G401.6 (cell line): ENCODE results near the gene TIMM8A.
A peak's percentile ranks its signal among the peaks of the same experiment; 100 is the strongest.

Source experiments
- FAIRE-seq: peaks from 2 replicates; lab custom pipeline; 2012; peaks lifted over from hg19 to GRCh38; lab: Jason Lieb, UNC

TIMM8A gene

DNA sequence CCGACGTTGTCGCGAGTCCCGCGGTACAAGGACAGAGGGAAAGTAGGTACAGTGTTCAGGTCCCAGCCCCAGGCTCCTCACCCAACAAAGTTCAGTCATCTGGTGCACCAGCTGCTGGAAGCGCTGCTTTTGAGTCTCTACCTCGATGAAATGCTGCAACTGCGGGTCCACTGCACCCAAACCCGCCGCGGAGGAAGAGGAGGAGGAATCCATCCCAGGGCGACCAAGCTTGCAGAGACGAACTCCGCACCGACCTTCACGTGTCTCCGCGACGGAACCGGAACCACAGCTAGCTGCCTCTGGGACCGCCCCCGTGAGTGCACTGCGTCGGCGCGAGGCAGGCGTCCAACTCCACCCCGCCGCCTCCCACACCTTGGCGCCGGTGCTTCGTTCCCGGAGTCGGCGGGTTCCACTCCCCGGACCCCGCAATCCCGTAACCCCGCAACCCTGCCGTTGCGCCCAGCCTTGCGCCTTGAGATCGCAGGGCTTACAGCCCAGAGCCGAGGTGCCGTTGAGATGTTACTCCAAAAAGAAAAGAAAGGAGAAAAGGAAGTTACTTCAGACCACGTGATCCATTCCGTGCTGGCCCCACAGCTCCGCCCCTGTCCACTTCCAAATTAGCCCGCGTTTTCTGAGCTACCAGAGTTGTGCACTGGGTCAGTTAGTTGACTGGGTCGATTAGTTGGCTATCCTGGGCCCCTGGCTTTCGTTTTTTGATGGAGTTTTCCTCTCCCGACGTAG lies at the start of gene TIMM8A:
Gene TIMM8A, minus strand, starts transcription at position 291 of the 741 bp plus-strand sequence. Its CDS starts 78 bp downstream, at position 213.
- FAIRE-seq: no peak

DNA sequence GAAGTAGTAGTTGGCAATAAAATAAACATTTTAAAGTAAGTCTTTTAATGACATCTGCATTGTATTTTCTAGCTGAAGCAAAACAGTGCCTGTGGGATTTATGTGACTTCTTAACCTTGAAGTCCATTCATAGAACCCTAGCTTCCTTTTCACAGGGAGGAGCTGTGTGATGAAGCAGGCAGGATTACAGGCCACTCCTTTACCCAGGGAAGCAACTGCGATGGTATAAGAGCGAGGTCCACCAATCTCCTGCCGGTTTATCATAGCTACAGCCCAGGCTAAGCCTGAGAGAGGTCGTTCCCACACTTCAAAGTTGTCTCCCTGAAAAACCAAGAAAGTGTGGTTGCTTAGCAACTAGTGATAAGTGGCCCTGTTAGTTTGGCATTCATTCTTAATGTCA lies 49.2 kb upstream of the TIMM8A start:
- FAIRE-seq: peak; percentile 87

- FAIRE-seq: peak; percentile 79
Observed at GRCh38 chrX:101395789-101396188, 47.2 kb upstream of the TIMM8A start.

GRCh38 chrX:101394372-101394771 lies 45.8 kb upstream of the TIMM8A start:
- FAIRE-seq: peak; percentile 8

- no peak for FAIRE-seq
Observed at GRCh38 chrX:101393530-101394305, 45.2 kb upstream of the TIMM8A start.

DNA sequence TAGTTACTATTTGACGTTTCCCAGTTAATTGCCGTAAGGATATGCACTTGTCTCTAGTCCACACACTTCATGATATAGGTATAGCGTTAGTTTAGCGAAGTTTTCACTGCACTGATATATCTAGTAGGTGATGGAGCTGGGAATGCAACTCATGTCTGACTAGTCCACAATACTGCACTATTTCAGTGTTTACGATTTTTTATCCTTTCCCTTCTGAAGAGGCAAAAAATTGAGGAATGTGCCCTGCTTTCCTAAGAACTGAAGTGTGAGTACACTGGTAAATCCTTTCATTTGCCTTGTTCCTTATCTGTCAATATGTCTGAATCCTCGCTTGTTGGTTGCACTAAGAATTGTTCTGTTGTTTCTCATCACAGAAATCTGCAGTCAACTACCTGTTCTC lies 43.3 kb upstream of the TIMM8A start:
- FAIRE-seq: no peak

DNA sequence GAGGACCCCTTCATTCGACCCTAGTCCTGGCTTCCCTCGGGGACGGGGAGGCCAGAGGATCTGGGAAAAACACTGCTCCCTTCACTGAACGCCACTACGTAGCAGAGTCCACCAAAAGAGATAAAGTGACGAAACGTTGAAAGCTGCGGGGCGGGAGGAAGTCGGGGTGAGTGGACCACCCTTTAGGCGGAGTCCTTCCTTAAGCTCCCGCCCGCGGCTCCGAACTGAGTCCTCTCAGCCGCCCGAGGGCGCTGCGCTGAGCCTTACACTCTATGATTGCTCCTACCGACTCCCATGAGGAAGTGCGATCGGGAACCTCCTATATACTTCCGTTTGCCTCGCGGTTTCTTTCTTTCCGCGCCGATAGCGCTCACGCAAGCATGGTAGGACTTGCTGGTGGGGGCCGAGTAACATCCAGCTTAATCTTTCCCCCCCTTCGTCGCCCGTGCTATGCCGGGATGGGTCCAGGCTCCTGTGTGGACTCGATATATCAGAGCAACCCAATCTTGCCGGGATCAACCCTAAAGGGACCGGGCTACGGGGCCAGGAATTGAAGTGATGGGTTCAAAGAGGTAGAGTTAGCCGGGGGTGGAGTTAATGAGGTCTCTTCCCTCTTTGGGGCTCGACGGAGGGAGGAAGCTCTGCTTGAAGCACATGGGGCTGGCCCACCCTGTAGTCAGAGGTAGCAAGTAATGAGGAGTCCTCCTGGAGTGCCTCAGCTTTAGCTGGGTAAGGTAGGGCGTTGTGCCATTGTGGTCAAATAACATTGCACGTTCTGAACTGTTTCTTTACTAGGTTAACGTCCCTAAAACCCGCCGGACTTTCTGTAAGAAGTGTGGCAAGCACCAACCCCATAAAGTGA lies 42.4 kb upstream of the TIMM8A start, which contains the start of gene RPL36A:
Gene RPL36A, plus strand, starts transcription at position 348 of the 862 bp plus-strand sequence. Its CDS starts 33 bp downstream, at position 381.
- peak; percentile 93 for FAIRE-seq

GRCh38 chrX:101388604-101389003 lies 40.1 kb upstream of the TIMM8A start:
- FAIRE-seq: no peak

- FAIRE-seq: no peak
Observed at GRCh38 chrX:101386542-101386885, 38.0 kb upstream of the TIMM8A start.

- no peak for FAIRE-seq
Observed at GRCh38 chrX:101385795-101386541, 37.4 kb upstream of the TIMM8A start, which contains the start of gene BTK. Gene BTK, minus strand, starts transcription at chrX:101386191. Its CDS starts 10,907 bp downstream, at chrX:101375284.

DNA sequence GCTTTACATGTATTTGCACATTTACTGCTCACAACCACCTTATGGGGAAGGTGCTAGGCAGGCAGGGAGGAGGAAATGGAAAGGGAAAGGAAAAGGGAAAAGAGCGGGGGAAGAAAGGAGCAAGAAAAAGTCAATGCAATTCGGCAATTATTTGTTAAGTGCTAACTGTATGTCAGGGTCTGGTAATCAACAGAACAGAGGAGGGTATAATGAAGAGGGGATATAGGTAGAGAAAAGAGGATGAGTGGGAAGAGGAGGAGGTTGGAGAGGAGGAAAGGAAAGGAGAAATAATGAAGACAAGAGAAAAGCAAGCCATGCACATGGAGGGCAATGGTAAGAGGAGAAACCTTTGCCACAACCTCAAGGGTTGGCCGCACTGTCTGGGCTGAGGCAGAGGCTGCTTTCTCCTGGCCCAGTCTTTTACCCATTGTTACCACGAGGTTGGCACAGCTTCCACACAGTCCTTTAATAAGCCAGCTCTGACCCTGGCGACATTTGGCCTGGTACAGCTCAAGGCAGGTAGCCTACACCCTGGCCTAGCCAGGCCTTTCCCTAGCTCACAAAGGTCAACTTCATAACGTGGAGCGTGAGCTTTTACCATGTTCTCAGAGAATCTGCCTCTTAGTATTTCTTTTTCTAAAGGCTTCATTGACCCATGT lies 36.6 kb upstream of the TIMM8A start:
- FAIRE-seq: no peak

DNA sequence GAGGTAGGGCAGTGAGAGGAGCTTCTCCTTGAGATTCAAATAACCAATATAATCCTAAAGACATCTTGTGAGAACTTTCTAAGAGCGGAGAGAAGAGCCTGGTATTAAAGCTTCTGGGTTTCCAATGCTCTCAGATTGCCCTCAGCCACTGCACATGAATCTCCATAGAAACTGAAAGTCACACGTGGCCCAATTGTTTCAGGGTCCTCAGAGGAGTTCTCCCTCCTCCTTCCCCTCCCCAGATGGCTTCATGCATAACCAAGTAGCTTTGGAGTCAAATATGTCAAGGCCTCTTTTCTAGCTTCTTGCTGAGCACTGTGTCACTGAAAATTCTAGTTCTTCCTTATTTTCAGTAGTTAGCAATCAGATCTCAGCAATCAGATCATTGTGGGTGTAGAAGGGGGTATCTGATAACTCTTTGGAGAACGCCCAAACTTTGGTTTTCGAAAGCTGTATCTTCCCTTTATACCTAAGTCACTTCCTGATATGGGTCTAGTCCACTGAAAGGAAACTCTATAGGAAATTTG lies 35.2 kb upstream of the TIMM8A start:
- no peak for FAIRE-seq

GRCh38 chrX:101377547-101377946 lies 29.0 kb upstream of the TIMM8A start:
- FAIRE-seq: no peak

DNA sequence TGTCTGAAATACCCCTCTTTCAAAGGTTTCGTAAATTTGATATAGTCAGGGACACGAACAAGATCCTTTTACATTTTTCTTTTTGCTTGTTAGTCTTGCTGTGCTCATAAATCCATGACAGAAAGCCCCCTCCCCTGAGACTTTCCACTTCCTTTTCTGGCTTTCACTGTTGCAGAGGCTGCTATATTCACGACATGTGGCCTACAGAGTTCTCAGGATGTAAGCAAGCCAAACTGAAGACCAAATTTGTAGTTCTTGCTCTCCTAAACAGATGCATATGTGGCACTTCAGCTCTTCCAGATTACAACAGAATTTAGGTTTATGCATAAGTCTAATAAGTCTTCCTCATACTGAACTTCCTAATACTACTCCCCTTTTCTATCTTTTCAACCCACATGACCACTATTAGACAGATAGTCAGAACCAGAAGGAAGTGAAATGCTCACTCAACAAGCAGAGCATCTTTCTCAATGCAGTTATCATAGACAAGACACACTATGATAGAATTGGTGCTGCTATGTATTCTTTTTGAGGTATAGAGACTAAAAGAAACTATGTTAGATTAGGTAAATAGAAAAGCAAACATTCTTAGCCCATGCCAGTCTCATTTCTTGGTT lies 22.5 kb upstream of the TIMM8A start:
- no peak for FAIRE-seq

- FAIRE-seq: no peak
Observed at GRCh38 chrX:101369687-101370086, 21.1 kb upstream of the TIMM8A start.

GRCh38 chrX:101368800-101369199 lies 20.3 kb upstream of the TIMM8A start:
- FAIRE-seq: no peak

- FAIRE-seq: no peak
Observed at GRCh38 chrX:101365301-101365795, 16.8 kb upstream of the TIMM8A start.

GRCh38 chrX:101362757-101363156 lies 14.2 kb upstream of the TIMM8A start:
- no peak for FAIRE-seq

GRCh38 chrX:101362116-101362515 lies 13.6 kb upstream of the TIMM8A start:
- no peak for FAIRE-seq

DNA sequence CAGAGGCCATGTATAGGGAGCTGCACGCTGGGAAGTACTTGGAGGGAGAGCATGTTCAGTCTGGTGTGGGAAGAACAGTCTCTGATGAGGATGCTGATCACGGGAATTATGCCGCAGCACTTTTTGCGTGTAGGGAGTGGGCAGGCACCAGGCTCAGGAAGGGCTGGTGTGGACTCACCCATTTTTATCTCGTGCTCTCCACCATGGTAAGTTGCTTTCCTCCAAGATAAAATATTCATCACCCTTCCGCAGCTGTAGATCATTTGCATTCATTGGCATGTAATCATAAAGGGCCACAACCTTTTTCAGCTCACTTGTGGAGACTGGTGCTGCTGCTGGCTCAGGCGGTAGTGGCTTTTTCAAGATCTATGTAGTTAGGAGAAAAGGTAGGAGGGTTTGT lies 11.8 kb upstream of the TIMM8A start:
- no peak for FAIRE-seq
